Measurements from ENCODE around the gene LETM1.

The LETM1 gene

GRCh38 chr4:1787411-1788077, 68.4 kb downstream of the LETM1 start:
- H3K9me3 ChIP-seq (ENCODE audit: control insufficient read depth, low read length), result no peaks in the 10 kb centered on the region
- no peaks in the 10 kb centered on the region for H3K79me1 ChIP-seq (replicated peaks; ENCODE audit: low read length, poor library complexity, severe bottlenecking)
- H2BK5ac ChIP-seq (ENCODE audit: low read depth, low read length, poor library complexity, severe bottlenecking), result no peak overlapping the region
- H3K9ac ChIP-seq (ENCODE audit: low read length), result no peak overlapping the region
- no peak overlapping the region for H3K18ac ChIP-seq (ENCODE audit: low read depth in 1 of 2, low read length in 2 of 2)
- peaks cover 19% of the 10 kb centered on the region for H3K4me1 ChIP-seq (ENCODE audit: control insufficient read depth, insufficient read depth, low read depth, low read length)
- H3K27ac ChIP-seq (ENCODE audit: low read length, poor library complexity, severe bottlenecking), result no peak overlapping the region
- no peak overlapping the region for H4K8ac ChIP-seq (ENCODE audit: low read length)
- peaks cover 35 to 58% of the 10 kb centered on the region in 2 experiments for H3K27me3 ChIP-seq (ENCODE audit: control insufficient read depth in 1 of 2, insufficient read depth in 1 of 2, low read length in 2 of 2)
- H3K4me2 ChIP-seq (ENCODE audit: low read length, poor library complexity, severe bottlenecking), result no peak overlapping the region
- no peak overlapping the region for H2BK120ac ChIP-seq (ENCODE audit: low read depth, low read length)
- DNase-seq, result no peak
- H3K4me3 ChIP-seq (ENCODE audit: insufficient read depth in 1 of 2, low read depth in 1 of 2, low read length in 2 of 2), result no peak overlapping the region
- H3K4ac ChIP-seq (ENCODE audit: low read depth in 1 of 2, low read length in 2 of 2), result no peak overlapping the region
- no peak overlapping the region for H2BK12ac ChIP-seq (ENCODE audit: low read length in 2 of 2)
- WGBS, result 82% methylated on average over 13 of the region's 25 CpGs
- H2BK15ac ChIP-seq (ENCODE audit: low read depth, poor library complexity, severe bottlenecking), result peak overlapping the region; percentile 49
- H2AFZ ChIP-seq (ENCODE audit: low read depth, low read length), result no peak overlapping the region
- no peaks in the 10 kb centered on the region for H3K36me3 ChIP-seq (ENCODE audit: control insufficient read depth in 1 of 2, insufficient read depth in 2 of 2, low read depth in 1 of 2, low read length in 2 of 2)
- H3K23ac ChIP-seq (ENCODE audit: low read length in 2 of 2), result no peak overlapping the region
- H3K14ac ChIP-seq (ENCODE audit: low read length in 2 of 2), result no peak overlapping the region
- no peak overlapping the region for H2AK5ac ChIP-seq (ENCODE audit: low read length, severe bottlenecking)
- H4K91ac ChIP-seq (ENCODE audit: low read length), result no peak overlapping the region

GRCh38 chr4:1786544-1787362, 69.2 kb downstream of the LETM1 start:
- Histone ChIP-seq H3K4me3 (ENCODE audit: insufficient read depth in 1 of 2, low read depth in 1 of 2, low read length in 2 of 2) (no peak overlapping the region), H2BK15ac (ENCODE audit: low read depth, poor library complexity, severe bottlenecking) (no peak overlapping the region), H2AFZ (ENCODE audit: low read depth, low read length) (no peak overlapping the region), H2AK5ac (ENCODE audit: low read length, severe bottlenecking) (no peak overlapping the region), H3K18ac (ENCODE audit: low read depth in 1 of 2, low read length in 2 of 2) (no peak overlapping the region), H3K4ac (ENCODE audit: low read depth in 1 of 2, low read length in 2 of 2) (no peak overlapping the region), H3K23ac (ENCODE audit: low read length in 2 of 2) (no peak overlapping the region), H3K14ac (ENCODE audit: low read length in 2 of 2) (no peak overlapping the region), H2BK120ac (ENCODE audit: low read depth, low read length) (no peak overlapping the region), H3K79me1 (replicated peaks; ENCODE audit: low read length, poor library complexity, severe bottlenecking) (no peaks in the 10 kb centered on the region), H3K27ac (ENCODE audit: low read length, poor library complexity, severe bottlenecking) (no peak overlapping the region), H4K8ac (ENCODE audit: low read length) (no peak overlapping the region), H4K91ac (ENCODE audit: low read length) (no peak overlapping the region), H3K27me3 (ENCODE audit: control insufficient read depth in 1 of 2, insufficient read depth in 1 of 2, low read length in 2 of 2) (peaks cover 27 to 50% of the 10 kb centered on the region in 2 experiments), H2BK12ac (ENCODE audit: low read length in 2 of 2) (no peak overlapping the region), H3K4me2 (ENCODE audit: low read length, poor library complexity, severe bottlenecking) (no peak overlapping the region), H3K9me3 (ENCODE audit: control insufficient read depth, low read length) (no peaks in the 10 kb centered on the region), H2BK5ac (ENCODE audit: low read depth, low read length, poor library complexity, severe bottlenecking) (no peak overlapping the region), H3K9ac (ENCODE audit: low read length) (no peak overlapping the region), H3K36me3 (ENCODE audit: control insufficient read depth in 1 of 2, insufficient read depth in 2 of 2, low read depth in 1 of 2, low read length in 2 of 2) (no peaks in the 10 kb centered on the region), H3K4me1 (ENCODE audit: control insufficient read depth, insufficient read depth, low read depth, low read length) (peaks cover 22% of the 10 kb centered on the region)
- WGBS, result 90% methylated on average over 34 of the region's 34 CpGs
- DNase-seq, result no peak

- no peak overlapping the region for H3K14ac ChIP-seq (ENCODE audit: low read length in 2 of 2)
- H3K4me1 ChIP-seq (ENCODE audit: control insufficient read depth, insufficient read depth, low read depth, low read length), result peaks cover 22% of the 10 kb centered on the region
- peaks cover 16 to 41% of the 10 kb centered on the region in 2 experiments for H3K27me3 ChIP-seq (ENCODE audit: control insufficient read depth in 1 of 2, insufficient read depth in 1 of 2, low read length in 2 of 2)
- H3K36me3 ChIP-seq (ENCODE audit: control insufficient read depth in 1 of 2, insufficient read depth in 2 of 2, low read depth in 1 of 2, low read length in 2 of 2), result no peaks in the 10 kb centered on the region
- H3K4me3 ChIP-seq (ENCODE audit: insufficient read depth in 1 of 2, low read depth in 1 of 2, low read length in 2 of 2), result no peak overlapping the region
- H3K9ac ChIP-seq (ENCODE audit: low read length), result no peak overlapping the region
- no peak overlapping the region for H2AFZ ChIP-seq (ENCODE audit: low read depth, low read length)
- H2AK5ac ChIP-seq (ENCODE audit: low read length, severe bottlenecking), result no peak overlapping the region
- no peak overlapping the region for H3K4me2 ChIP-seq (ENCODE audit: low read length, poor library complexity, severe bottlenecking)
- no peak for DNase-seq
- no peaks in the 10 kb centered on the region for H3K9me3 ChIP-seq (ENCODE audit: control insufficient read depth, low read length)
- H2BK120ac ChIP-seq (ENCODE audit: low read depth, low read length), result no peak overlapping the region
- H3K27ac ChIP-seq (ENCODE audit: low read length, poor library complexity, severe bottlenecking), result no peak overlapping the region
- H3K18ac ChIP-seq (ENCODE audit: low read depth in 1 of 2, low read length in 2 of 2), result no peak overlapping the region
- WGBS, result 92% methylated on average over 11 of the region's 11 CpGs
- no peak overlapping the region for H2BK15ac ChIP-seq (ENCODE audit: low read depth, poor library complexity, severe bottlenecking)
- H2BK12ac ChIP-seq (ENCODE audit: low read length in 2 of 2), result no peak overlapping the region
- H4K8ac ChIP-seq (ENCODE audit: low read length), result no peak overlapping the region
- no peak overlapping the region for H3K23ac ChIP-seq (ENCODE audit: low read length in 2 of 2)
- no peak overlapping the region for H3K4ac ChIP-seq (ENCODE audit: low read depth in 1 of 2, low read length in 2 of 2)
- no peak overlapping the region for H4K91ac ChIP-seq (ENCODE audit: low read length)
- H2BK5ac ChIP-seq (ENCODE audit: low read depth, low read length, poor library complexity, severe bottlenecking), result no peak overlapping the region
- no peaks in the 10 kb centered on the region for H3K79me1 ChIP-seq (replicated peaks; ENCODE audit: low read length, poor library complexity, severe bottlenecking)
These were observed 70.4 kb downstream of the LETM1 start for GRCh38 chr4:1785592-1785991.

- Histone ChIP-seq H2BK12ac (ENCODE audit: low read length in 2 of 2) (no peak overlapping the region), H3K18ac (ENCODE audit: low read depth in 1 of 2, low read length in 2 of 2) (no peak overlapping the region), H2BK15ac (ENCODE audit: low read depth, poor library complexity, severe bottlenecking) (no peak overlapping the region), H2AFZ (ENCODE audit: low read depth, low read length) (no peak overlapping the region), H2BK120ac (ENCODE audit: low read depth, low read length) (no peak overlapping the region), H3K27ac (ENCODE audit: low read length, poor library complexity, severe bottlenecking) (no peak overlapping the region), H3K9me3 (ENCODE audit: control insufficient read depth, low read length) (no peaks in the 10 kb centered on the region), H3K4me3 (ENCODE audit: insufficient read depth in 1 of 2, low read depth in 1 of 2, low read length in 2 of 2) (no peak overlapping the region), H2AK5ac (ENCODE audit: low read length, severe bottlenecking) (no peak overlapping the region), H3K4ac (ENCODE audit: low read depth in 1 of 2, low read length in 2 of 2) (no peak overlapping the region), H3K23ac (ENCODE audit: low read length in 2 of 2) (no peak overlapping the region), H3K27me3 (ENCODE audit: control insufficient read depth in 1 of 2, insufficient read depth in 1 of 2, low read length in 2 of 2) (peaks cover 12 to 35% of the 10 kb centered on the region in 2 experiments), H3K79me1 (replicated peaks; ENCODE audit: low read length, poor library complexity, severe bottlenecking) (no peaks in the 10 kb centered on the region), H3K9ac (ENCODE audit: low read length) (no peak overlapping the region), H3K4me2 (ENCODE audit: low read length, poor library complexity, severe bottlenecking) (no peak overlapping the region), H2BK5ac (ENCODE audit: low read depth, low read length, poor library complexity, severe bottlenecking) (no peak overlapping the region), H4K91ac (ENCODE audit: low read length) (peak overlapping the region; percentile 5), H3K14ac (ENCODE audit: low read length in 2 of 2) (no peak overlapping the region), H3K4me1 (ENCODE audit: control insufficient read depth, insufficient read depth, low read depth, low read length) (peaks cover 22% of the 10 kb centered on the region), H3K36me3 (ENCODE audit: control insufficient read depth in 1 of 2, insufficient read depth in 2 of 2, low read depth in 1 of 2, low read length in 2 of 2) (no peaks in the 10 kb centered on the region), H4K8ac (ENCODE audit: low read length) (peak overlapping the region; percentile 62)
- 61% methylated on average over 12 of the region's 17 CpGs for WGBS
- DNase-seq, result no peak
These were observed 71.0 kb downstream of the LETM1 start for GRCh38 chr4:1784789-1785591.

Measured in mesenchymal stem cell (in vitro differentiated cells and primary cell).